ENCODE data around the gene KCNQ1. TPM values are rescaled to one million over a fixed set of nuclear protein-coding genes. Genes with fewer than 3 reads are reported as not detected.

KCNQ1 gene
- total RNA-seq, 1 experiment from 2014 or later, result 1.0 TPM

- DNase-seq, result no peak
- no peaks in the 10 kb centered on the region for H3K27me3 ChIP-seq (replicated peaks; ENCODE audit: control insufficient read depth, insufficient read depth, low read length)
- POLR2A ChIA-PET, result no interaction called here
- CTCF ChIA-PET, result no interaction called here
- H3K36me3 ChIP-seq (ENCODE audit: control insufficient read depth, insufficient read depth, low read length), result no peaks in the 10 kb centered on the region
- intact Hi-C loops (cut with micrococcal nuclease; ENCODE audit: unreplicated experiment), result no loop called here
- peaks cover 88% of the 10 kb centered on the region for H3K9me3 ChIP-seq
- Mint-ChIP-seq H3K9me3 (ENCODE audit: unreplicated experiment) (peaks cover 81% of the 10 kb centered on the region), H3K27ac (ENCODE audit: unreplicated experiment) (peak overlapping the region; percentile 51), H3K27me3 (ENCODE audit: insufficient read depth, unreplicated experiment) (no peaks in the 10 kb centered on the region), H3K36me3 (ENCODE audit: insufficient read depth, unreplicated experiment) (peaks cover 81% of the 10 kb centered on the region), H3K4me1 (ENCODE audit: low read depth, unreplicated experiment) (no peaks in the 10 kb centered on the region), H3K4me3 (ENCODE audit: unreplicated experiment) (no peak overlapping the region)
- TF ChIP-seq CTCF (IDR thresholded peaks at IDR 0.05; ENCODE audit: insufficient read depth in 1 of 2, low read depth in 1 of 2, low read length in 1 of 2, severe bottlenecking in 1 of 2, unreplicated experiment in 1 of 2), result no peak
- no peaks in the 10 kb centered on the region for H3K4me1 ChIP-seq
- no TSS peak for BruUV-seq (replicated peaks)
- no peak overlapping the region for H3K4me3 ChIP-seq (ENCODE audit: low read depth, low read length)
These were observed 209.3 kb downstream of the KCNQ1 start for GRCh38 chr11:2653930-2654739.

- TF ChIP-seq CTCF (IDR thresholded peaks at IDR 0.05; ENCODE audit: insufficient read depth in 1 of 2, low read depth in 1 of 2, low read length in 1 of 2, severe bottlenecking in 1 of 2, unreplicated experiment in 1 of 2), result no peak
- Histone ChIP-seq H3K9me3 (peaks cover 82% of the 10 kb centered on the region), H3K4me1 (no peaks in the 10 kb centered on the region), H3K27me3 (replicated peaks; ENCODE audit: control insufficient read depth, insufficient read depth, low read length) (no peaks in the 10 kb centered on the region), H3K36me3 (ENCODE audit: control insufficient read depth, insufficient read depth, low read length) (no peaks in the 10 kb centered on the region), H3K4me3 (ENCODE audit: low read depth, low read length) (no peak overlapping the region)
- ChIA-PET CTCF (no interaction called here), POLR2A (no interaction called here)
- Mint-ChIP-seq H3K4me3 (ENCODE audit: unreplicated experiment) (no peak overlapping the region), H3K27ac (ENCODE audit: unreplicated experiment) (no peak overlapping the region), H3K9me3 (ENCODE audit: unreplicated experiment) (peaks cover 76% of the 10 kb centered on the region), H3K4me1 (ENCODE audit: low read depth, unreplicated experiment) (no peaks in the 10 kb centered on the region), H3K27me3 (ENCODE audit: insufficient read depth, unreplicated experiment) (no peaks in the 10 kb centered on the region), H3K36me3 (ENCODE audit: insufficient read depth, unreplicated experiment) (peaks cover 75% of the 10 kb centered on the region)
- intact Hi-C loops (cut with micrococcal nuclease; ENCODE audit: unreplicated experiment), result no loop called here
- BruUV-seq (replicated peaks), result no TSS peak
- no peak for DNase-seq
These were observed 210.4 kb downstream of the KCNQ1 start for GRCh38 chr11:2655016-2655719.

- Mint-ChIP-seq H3K9me3 (ENCODE audit: unreplicated experiment) (peaks cover 76% of the 10 kb centered on the region), H3K27me3 (ENCODE audit: insufficient read depth, unreplicated experiment) (no peaks in the 10 kb centered on the region), H3K4me1 (ENCODE audit: low read depth, unreplicated experiment) (no peaks in the 10 kb centered on the region), H3K27ac (ENCODE audit: unreplicated experiment) (no peak overlapping the region), H3K4me3 (ENCODE audit: unreplicated experiment) (no peak overlapping the region), H3K36me3 (ENCODE audit: insufficient read depth, unreplicated experiment) (peaks cover 68% of the 10 kb centered on the region)
- no peak for DNase-seq
- Histone ChIP-seq H3K36me3 (ENCODE audit: control insufficient read depth, insufficient read depth, low read length) (no peaks in the 10 kb centered on the region), H3K4me1 (no peaks in the 10 kb centered on the region), H3K4me3 (ENCODE audit: low read depth, low read length) (no peak overlapping the region), H3K9me3 (peaks cover 82% of the 10 kb centered on the region), H3K27me3 (replicated peaks; ENCODE audit: control insufficient read depth, insufficient read depth, low read length) (no peaks in the 10 kb centered on the region)
- POLR2A ChIA-PET, result no interaction called here
- CTCF ChIA-PET, result no interaction called here
- intact Hi-C loops (cut with micrococcal nuclease; ENCODE audit: unreplicated experiment), result no loop called here
- no peak for TF ChIP-seq CTCF (IDR thresholded peaks at IDR 0.05; ENCODE audit: insufficient read depth in 1 of 2, low read depth in 1 of 2, low read length in 1 of 2, severe bottlenecking in 1 of 2, unreplicated experiment in 1 of 2)
- no TSS peak for BruUV-seq (replicated peaks)
These were observed 211.2 kb downstream of the KCNQ1 start for GRCh38 chr11:2655834-2656622.

Measured in Caco-2 (cell line).